AG04450 (cell line): ENCODE measurements around the gene TTLL11. TPM values are rescaled to one million over a fixed set of nuclear protein-coding genes. Genes with fewer than 3 reads are reported as not detected.

Source experiments
- CTCF ChIA-PET: fragments of 300-600, 350-600 bp; formaldehyde crosslinking; extraction: SDS; loops from one replicate; lab custom pipeline; 2022; ENCODE audit warnings: antibody characterized with exemption, inconsistent platforms; lab: Charles Lee
- POLR2A ChIA-PET: fragments of 350-600 bp; formaldehyde crosslinking; extraction: SDS; loops from one replicate; lab custom pipeline; 2021; ENCODE audit warnings: antibody characterized with exemption, inconsistent platforms; lab: Yijun Ruan, JAX
- DNase-seq: peaks from one replicate; pipeline ENCODE4 v3.0.0-alpha.2; 2011; ENCODE audit warnings: low read depth, low spot score
- H3K27ac ChIP-seq: one replicate; pipeline ENCODE4 v1.5.1; 2012; ENCODE audit warnings: low read depth, low read length, control low read depth
- H3K27me3 ChIP-seq: one replicate; pipeline ENCODE4 v1.6.0; 2012; ENCODE audit warnings: low read length; ENCODE audit not compliant: control insufficient read depth, insufficient read depth
- H3K4me3 ChIP-seq: 2 replicates; pipeline ENCODE4 v1.5.1; 2011; ENCODE audit warnings: mild to moderate bottlenecking, low read depth, low read length, control low read depth
- H3K9me3 ChIP-seq: 2 replicates; pipeline ENCODE4 v1.5.1; 2012; ENCODE audit warnings: low read length; ENCODE audit not compliant: control insufficient read depth, insufficient read depth
- CTCF ChIP-seq: IDR thresholded peaks from 2 replicates; pipeline ENCODE4 v1.5.1; 2011; ENCODE audit warnings: low read depth, low read length, control low read depth, inconsistent platforms
- polyA plus RNA-seq: library from polyadenylated mRNA; depleted of rRNA; stranded (reverse); fragments of >200 nt; gene quantifications from 2 replicates; pipeline ENCODE4 v1.2.3, GENCODE V29; 2011

TTLL11 gene
- polyA plus RNA-seq, 1 experiment: 4.6 TPM

DNA sequence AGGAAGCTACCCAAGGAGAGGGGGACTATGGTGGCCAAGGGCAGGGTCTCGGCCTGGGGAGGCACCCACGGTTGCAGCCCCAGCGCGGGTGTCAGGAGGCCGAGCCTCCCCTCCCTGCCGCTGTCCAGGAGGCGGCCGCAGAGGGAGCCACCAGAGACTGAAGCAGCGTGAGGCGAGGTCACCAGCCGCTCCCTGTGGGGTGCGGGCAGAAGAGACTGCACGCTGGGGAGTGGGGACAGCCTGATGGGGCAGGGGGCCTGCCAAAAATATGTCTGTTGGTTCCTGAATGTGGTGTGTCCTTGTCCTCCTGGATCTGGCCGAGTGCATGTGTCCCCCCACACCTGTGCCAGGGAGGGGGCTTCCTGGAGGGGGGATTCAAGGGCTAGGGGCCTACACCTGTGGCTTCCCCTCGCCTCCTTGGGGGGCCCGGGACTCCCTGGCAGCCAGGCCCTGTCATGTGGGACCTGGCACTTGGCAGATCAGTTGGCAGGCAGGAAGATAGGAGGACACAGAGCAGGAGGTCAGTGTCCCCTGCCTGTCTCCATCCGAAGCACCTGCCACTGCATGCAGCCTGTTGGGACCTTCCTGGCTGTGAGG lies 310.5 kb downstream of the TTLL11 start:
- ChIA-PET POLR2A (interaction anchor here (0.5 kb wide), 1 partner anchor 236 kb away, joined by 3 read pairs; no protein-coding TSS in a partner anchor), CTCF (no interaction called here)
- Histone ChIP-seq H3K27ac (no peak overlapping the region), H3K4me3 (no peak overlapping the region), H3K27me3 (no peaks in the 10 kb centered on the region), H3K9me3 (peaks cover 2% of the 10 kb centered on the region)
- DNase-seq: no peak
- no peak for TF ChIP-seq CTCF

GRCh38 chr9:121781701-121782464 lies 311.2 kb downstream of the TTLL11 start:
- Histone ChIP-seq H3K27me3 (no peaks in the 10 kb centered on the region), H3K27ac (no peak overlapping the region), H3K4me3 (no peak overlapping the region), H3K9me3 (peaks cover 2% of the 10 kb centered on the region)
- TF ChIP-seq CTCF: no peak
- ChIA-PET CTCF (no interaction called here), POLR2A (no interaction called here)
- DNase-seq: no peak

DNA sequence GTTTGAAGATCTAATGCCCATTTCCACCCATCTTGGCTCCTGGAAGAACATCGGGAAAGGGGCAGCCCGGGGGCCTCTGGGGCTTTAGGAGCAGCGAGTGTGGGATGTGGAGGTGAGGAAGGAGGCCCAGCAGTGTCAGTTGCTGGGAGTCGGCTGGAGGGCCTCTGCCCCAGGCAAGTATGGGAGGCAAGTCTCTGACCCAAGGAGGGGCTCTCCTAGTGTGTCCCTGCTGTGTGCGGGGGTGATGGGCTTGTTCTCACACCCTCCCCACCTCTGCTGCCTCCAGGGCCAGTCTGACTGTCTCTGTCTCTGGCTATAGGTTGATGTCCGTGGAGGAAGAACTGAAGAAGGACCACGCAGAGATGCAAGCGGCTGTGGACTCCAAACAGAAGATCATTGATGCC lies 312.0 kb downstream of the TTLL11 start:
- ChIA-PET CTCF (interaction anchor here (0.5 kb wide), 1 partner anchor 318 kb away, joined by 4 read pairs; no protein-coding TSS in a partner anchor), POLR2A (no interaction called here)
- no peak for TF ChIP-seq CTCF
- H3K27ac ChIP-seq: no peak overlapping the region
- DNase-seq: no peak
- H3K27me3 ChIP-seq: no peaks in the 10 kb centered on the region
- peaks cover 6% of the 10 kb centered on the region for H3K9me3 ChIP-seq
- H3K4me3 ChIP-seq: no peak overlapping the region

GRCh38 chr9:121780177-121781040 lies 312.7 kb downstream of the TTLL11 start:
- DNase-seq: no peak
- no peak overlapping the region for H3K4me3 ChIP-seq
- no peak overlapping the region for H3K27ac ChIP-seq
- H3K27me3 ChIP-seq: no peaks in the 10 kb centered on the region
- peaks cover 8% of the 10 kb centered on the region for H3K9me3 ChIP-seq
- CTCF ChIA-PET: interaction anchor here (0.5 kb wide), 1 partner anchor 319 kb away, joined by 4 read pairs; no protein-coding TSS in a partner anchor
- POLR2A ChIA-PET: no interaction called here
- TF ChIP-seq CTCF: no peak
